K562 (cell line): Measurements from ENCODE around the gene WWP2.

Experiments used
- CTCF ChIP-seq, 3 experiments: IDR thresholded peaks in 2 of 3; conservative IDR thresholded peaks in 1 of 3; 2 replicates each; pipeline ENCODE4 v1.5.1; 2011 to 2012; ENCODE audit warnings: low read length in 3 of 3, mild to moderate bottlenecking in 3 of 3, control low read depth in 2 of 3, improper control_type of control experiment in 1 of 3, inconsistent platforms in 1 of 3, low read depth in 1 of 3, mixed read lengths in 1 of 3, moderate library complexity in 1 of 3; ENCODE audit not compliant: insufficient read depth in 2 of 3
- E2F6 ChIP-seq, 2 experiments: IDR thresholded peaks; 2 replicates each; pipeline ENCODE4 v1.6.1; 2011; ENCODE audit warnings: borderline replicate concordance in 1 of 2, control low read depth in 1 of 2, low read depth in 1 of 2, low read length in 1 of 2, mild to moderate bottlenecking in 1 of 2, mixed read lengths in 1 of 2, moderate library complexity in 1 of 2; ENCODE audit not compliant: insufficient read depth in 1 of 2, insufficient read length in 1 of 2, poor library complexity in 1 of 2, severe bottlenecking in 1 of 2; ENCODE audit errors: extremely low read depth in 1 of 2
- NEUROD1 ChIP-seq: fragments of 150-350 bp; IDR thresholded peaks from 2 replicates; pipeline ENCODE4 v1.6.1; 2014; ENCODE audit warnings: borderline replicate concordance, low read length, low read depth; ENCODE audit not compliant: partially characterized antibody
- SNRNP70 ChIP-seq: fragments of 200-400 bp; formaldehyde crosslinking; optimal IDR thresholded peaks from 2 replicates; pipeline ENCODE3; 2017; ENCODE audit warnings: low read depth, low read length

- no peak for TF ChIP-seq NEUROD1
- TF ChIP-seq CTCF (IDR thresholded peaks at IDR 0.05 in 2 of 3, conservative IDR thresholded peaks at IDR 0.05 in 1 of 3; ENCODE audit: insufficient read depth in 2 of 3, low read depth in 1 of 3, low read length in 3 of 3), result no peak
- no peak for TF ChIP-seq E2F6 (IDR thresholded peaks at IDR 0.05; ENCODE audit: borderline replicate concordance in 1 of 2, extremely low read depth in 1 of 2, insufficient read depth in 1 of 2, insufficient read length in 1 of 2, low read depth in 1 of 2, low read length in 1 of 2, poor library complexity in 1 of 2, severe bottlenecking in 1 of 2)
- no peak for TF ChIP-seq SNRNP70
Measured at GRCh38 chr16:69814078-69814477, 51.9 kb downstream of the WWP2 start.
